Right cardiac atrium (tissue), 5 donors: Measurements from ENCODE around the gene EHMT1. TPM values are rescaled to one million over a fixed set of nuclear protein-coding genes. Genes with fewer than 3 reads are reported as not detected.
A peak's percentile ranks its signal among the peaks of the same experiment; 100 is the strongest.

Experiments used
- ATAC-seq, 2 donors: fragments of 200-7000 bp; cut with Tn5 transposase; one replicate each; pipeline versions ENCODE4 v1.8.0 to v1.9.1; 2020; ENCODE audit warnings: moderate library complexity in 2 of 2, mild to moderate bottlenecking in 1 of 2
- DNase-seq, 3 donors: peaks; one replicate each; pipeline ENCODE4 v3.0.0-alpha.2; 2020
- H3K27ac ChIP-seq: one replicate; pipeline ENCODE4 v1.5.1; 2013; ENCODE audit warnings: mild to moderate bottlenecking, low read length, control low read depth, moderate library complexity
- H3K27me3 ChIP-seq: one replicate; pipeline ENCODE4 v1.6.1; 2013; ENCODE audit not compliant: control insufficient read depth, insufficient read depth
- H3K4me1 ChIP-seq: one replicate; pipeline ENCODE4 v1.6.1; 2013; ENCODE audit warnings: low read length; ENCODE audit not compliant: control insufficient read depth, insufficient read depth
- H3K4me3 ChIP-seq: one replicate; pipeline ENCODE4 v1.5.1; 2013; ENCODE audit warnings: low read length, control low read depth
- H3K9me3 ChIP-seq: one replicate; pipeline ENCODE4 v1.6.1; 2013; ENCODE audit warnings: low read length; ENCODE audit not compliant: control insufficient read depth
- WGBS: extraction: QIAGEN DNeasy Blood & Tissue Kit; methylation state at CpG from one replicate; pipeline ENCODE4 v1.1.7; 2013; 5-methylcytosine and 5-hydroxymethylcytosine counted together
- intact Hi-C, 4 donors: fragments of 100-400 bp; cut with DNase I; formaldehyde crosslinking; loops; one replicate each; pipeline versions ENCODE4 v1.11.0 to v1.14.0; 2022 to 2023
- polyA plus RNA-seq: library from polyadenylated mRNA; stranded (reverse); fragments of 200-250 nt; gene quantifications from one replicate; pipeline ENCODE4 v1.2.3, GENCODE V29; 2013
- total RNA-seq, 4 donors: library from RNA; stranded (reverse); fragmentation: NEBNext Ultra II Directional; extraction: Animal tissue kit (Norgen Biotek cat#: 25700); gene quantifications; one replicate each; pipeline ENCODE4 v1.2.1, GENCODE V29; 2021
- donor health status: healthy with polysubstance abuse.
- donor health status: DM: no; HTN: yes; CAD: no.
- donor health status: DM: no; HTN: no; CAD: no.
- donor health status: DM: no; HTN: yes; CAD: no; lungs with severe emphysema.
- donor health status: DM: yes; HTN: yes; CAD: no.

EHMT1 gene
- total and polyA plus RNA-seq, 5 donors, result 23.3 to 38.6 (median 36.0) TPM

DNA sequence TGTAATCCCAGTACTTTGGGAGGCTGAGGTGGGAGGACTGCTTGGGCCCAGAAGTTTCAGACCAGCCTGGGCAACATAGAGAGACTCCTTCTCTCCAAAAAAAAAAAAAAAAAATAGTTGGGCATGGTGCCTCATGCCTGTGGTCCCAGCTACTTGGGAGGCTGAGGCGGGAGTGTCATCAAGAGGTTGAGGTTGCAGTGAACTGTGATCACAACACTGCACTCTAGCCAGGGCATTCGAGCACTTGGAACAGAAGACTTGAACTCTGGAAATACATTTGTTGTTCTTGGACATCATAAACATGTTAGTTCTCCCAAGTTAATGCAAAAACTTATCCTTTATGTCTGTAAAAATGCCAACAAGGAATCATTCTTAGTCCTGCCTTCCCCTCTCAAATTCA is 29.6 kb downstream of the EHMT1 start:
- intact Hi-C loops, result no loop called here
- Histone ChIP-seq H3K27ac (no peak overlapping the region), H3K4me3 (no peak overlapping the region), H3K4me1 (no peaks in the 10 kb centered on the region), H3K27me3 (no peaks in the 10 kb centered on the region), H3K9me3 (no peaks in the 10 kb centered on the region)
- DNase-seq (no peak), ATAC-seq (no peak)
- 74% methylated on average over 2 of the region's 2 CpGs for WGBS

DNA sequence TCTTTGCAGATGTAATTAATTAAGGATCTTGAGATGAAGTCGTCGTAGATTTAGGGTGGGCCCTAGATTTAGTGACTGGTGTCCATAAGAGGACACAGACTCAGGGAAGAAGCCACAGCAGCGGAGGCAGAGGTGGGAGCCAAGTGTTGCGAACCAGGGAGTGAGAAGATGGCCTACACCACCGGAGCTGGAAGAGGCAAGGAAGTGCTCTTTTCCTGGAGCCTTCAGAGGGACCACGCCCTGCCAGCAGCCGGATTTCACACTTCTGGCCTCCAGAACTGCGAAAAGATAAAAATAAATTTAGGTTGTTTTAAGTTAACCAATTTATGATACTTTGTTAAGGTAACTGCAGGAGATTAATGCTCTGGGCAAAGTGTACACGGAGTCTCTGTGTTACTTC is 30.7 kb downstream of the EHMT1 start:
- H3K9me3 ChIP-seq, result no peaks in the 10 kb centered on the region
- WGBS, result 64% methylated on average over 9 of the region's 9 CpGs
- H3K4me1 ChIP-seq, result no peaks in the 10 kb centered on the region
- no peaks in the 10 kb centered on the region for H3K27me3 ChIP-seq
- intact Hi-C loops, result no loop called here
- no peak for DNase-seq
- peak in 1 of 2 donors; percentile 55 for ATAC-seq
- no peak overlapping the region for H3K4me3 ChIP-seq
- H3K27ac ChIP-seq, result no peak overlapping the region

DNA sequence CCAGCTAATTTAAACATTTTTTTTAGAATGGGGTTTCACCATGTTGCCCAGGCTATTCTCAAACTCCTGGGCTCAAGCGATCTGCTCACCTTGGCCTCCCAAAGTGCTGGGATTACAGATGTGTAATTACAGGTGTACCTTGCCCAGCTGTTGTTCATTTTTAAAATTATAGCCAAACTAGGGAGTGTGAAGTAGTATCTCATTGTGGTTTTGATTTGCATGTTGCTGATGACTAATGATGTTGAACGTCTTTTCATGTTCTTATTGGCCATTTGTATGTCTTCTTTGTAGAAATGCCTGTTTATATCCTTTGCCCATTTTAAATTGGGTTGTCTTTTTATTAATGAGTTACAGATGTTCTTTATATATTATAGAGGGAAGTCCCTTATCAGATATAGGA is 31.5 kb downstream of the EHMT1 start:
- H3K27ac ChIP-seq, result no peak overlapping the region
- no peaks in the 10 kb centered on the region for H3K9me3 ChIP-seq
- no peak for DNase-seq
- WGBS, result 96% methylated on average over 2 of the region's 2 CpGs
- H3K4me3 ChIP-seq, result no peak overlapping the region
- no peaks in the 10 kb centered on the region for H3K4me1 ChIP-seq
- intact Hi-C loops, result no loop called here
- H3K27me3 ChIP-seq, result no peaks in the 10 kb centered on the region
- ATAC-seq, result no peak

DNA sequence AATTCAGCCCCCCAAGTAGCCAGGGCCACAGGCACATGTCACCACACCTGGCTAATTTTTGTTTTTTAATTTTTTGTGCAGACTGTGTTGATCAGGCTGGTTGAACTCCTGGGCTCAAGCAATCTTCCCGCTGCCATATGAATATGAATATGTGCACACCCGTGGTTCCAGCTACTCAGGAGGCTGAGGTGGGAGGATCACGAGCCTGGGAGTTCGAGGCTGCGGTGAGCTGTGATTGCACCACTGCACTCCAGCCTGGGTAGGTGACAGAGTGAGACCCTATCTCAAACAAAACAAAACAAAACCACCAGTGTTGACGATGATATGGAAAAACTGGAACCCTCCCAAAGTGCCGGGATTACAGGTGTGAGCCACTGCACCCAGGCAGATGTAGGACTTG is 32.0 kb downstream of the EHMT1 start:
- intact Hi-C loops, result no loop called here
- DNase-seq (no peak), ATAC-seq (no peak)
- H3K4me1 ChIP-seq, result no peaks in the 10 kb centered on the region
- WGBS, result 95% methylated on average over 7 of the region's 7 CpGs
- H3K27me3 ChIP-seq, result no peaks in the 10 kb centered on the region
- H3K27ac ChIP-seq, result no peak overlapping the region
- no peaks in the 10 kb centered on the region for H3K9me3 ChIP-seq
- H3K4me3 ChIP-seq, result no peak overlapping the region

- Histone ChIP-seq H3K27ac (no peak overlapping the region), H3K9me3 (no peaks in the 10 kb centered on the region), H3K4me1 (no peaks in the 10 kb centered on the region), H3K27me3 (no peaks in the 10 kb centered on the region), H3K4me3 (no peak overlapping the region)
- ATAC-seq (no peak), DNase-seq (no peak)
- whole genome bisulfite sequencing, result 97% methylated on average over 6 of the region's 6 CpGs
- intact Hi-C loops, result no loop called here
These were observed 37.6 kb downstream of the EHMT1 start for GRCh38 chr9:137656416-137656815.

DNA sequence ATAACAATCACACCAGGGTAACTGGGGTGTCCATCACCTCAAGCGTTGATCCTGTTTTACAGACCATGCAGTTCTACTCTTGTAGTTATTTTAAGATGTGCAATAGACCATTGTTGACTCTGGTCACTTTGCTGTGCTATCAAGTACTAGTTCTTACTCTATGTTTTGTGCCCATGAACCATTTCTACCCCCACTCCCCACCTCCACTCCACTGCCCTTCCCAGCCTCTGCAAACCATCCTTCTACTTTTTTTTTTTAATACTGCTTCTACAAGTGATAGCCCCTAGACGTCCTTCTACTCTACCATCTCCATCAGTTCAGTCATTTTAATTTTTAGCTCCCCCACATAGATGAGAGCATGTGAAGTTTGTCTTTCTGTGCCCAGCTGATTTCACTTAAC is 38.8 kb downstream of the EHMT1 start:
- 85% methylated on average over 2 of the region's 2 CpGs for WGBS

DNA sequence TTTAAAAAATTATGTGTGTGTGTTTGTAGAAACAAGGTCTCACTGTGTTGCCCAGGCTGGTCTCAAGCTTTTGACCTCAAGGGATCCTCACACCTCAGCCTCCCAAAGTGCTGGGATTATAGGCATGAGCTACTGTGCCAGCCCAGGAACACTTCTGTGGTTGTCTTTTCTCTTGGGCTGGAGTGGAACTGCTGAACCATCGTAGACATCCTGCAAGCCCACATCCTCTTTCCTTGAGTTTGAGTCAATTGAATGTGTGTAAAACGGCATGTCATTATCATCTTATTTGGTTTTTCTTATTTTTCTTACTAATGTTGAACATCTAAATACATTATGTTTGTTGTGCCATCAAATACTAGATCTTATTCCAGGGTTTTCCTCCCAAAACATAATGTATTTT is 40.0 kb downstream of the EHMT1 start:
- intact Hi-C loops, result no loop called here
- H3K27me3 ChIP-seq, result no peaks in the 10 kb centered on the region
- no peak overlapping the region for H3K4me3 ChIP-seq
- ATAC-seq (no peak), DNase-seq (no peak)
- H3K4me1 ChIP-seq, result no peaks in the 10 kb centered on the region
- no peaks in the 10 kb centered on the region for H3K9me3 ChIP-seq
- H3K27ac ChIP-seq, result no peak overlapping the region
- 86% methylated on average over 2 of the region's 2 CpGs for WGBS

More for the DNA sequence above, 38.8 kb downstream of the EHMT1 start:
- ATAC-seq (no peak), DNase-seq (no peak)
- Histone ChIP-seq H3K9me3 (no peaks in the 10 kb centered on the region), H3K4me3 (no peak overlapping the region), H3K27me3 (no peaks in the 10 kb centered on the region), H3K4me1 (no peaks in the 10 kb centered on the region), H3K27ac (no peak overlapping the region)
- intact Hi-C loops, result no loop called here

- intact Hi-C loops, result no loop called here
- no peak overlapping the region for H3K4me3 ChIP-seq
- ATAC-seq (peak in 1 of 2 donors; percentile 31), DNase-seq (no peak)
- no peaks in the 10 kb centered on the region for H3K27me3 ChIP-seq
- H3K9me3 ChIP-seq, result no peaks in the 10 kb centered on the region
- no peak overlapping the region for H3K27ac ChIP-seq
- H3K4me1 ChIP-seq, result no peaks in the 10 kb centered on the region
- WGBS, result 55% methylated on average over 4 of the region's 4 CpGs
These were observed 41.3 kb downstream of the EHMT1 start for GRCh38 chr9:137660144-137660543.

DNA sequence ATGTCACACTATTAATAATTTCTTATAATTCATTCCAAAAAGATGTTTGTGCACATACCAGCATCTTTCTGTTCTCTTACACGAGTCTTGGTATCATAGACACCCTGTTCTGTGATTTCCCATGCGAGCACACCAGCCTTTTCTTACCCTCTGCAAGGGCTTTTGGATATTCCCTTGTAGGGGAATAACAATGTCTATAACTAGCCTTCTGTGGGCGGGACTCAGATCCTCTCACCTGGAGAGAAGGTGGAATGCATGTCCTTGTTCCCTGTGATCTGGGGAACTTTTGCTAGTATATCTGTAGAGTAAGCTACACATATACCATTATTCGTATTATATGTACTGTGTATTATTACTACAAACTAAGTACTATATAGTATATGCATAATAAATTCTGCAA is 44.8 kb downstream of the EHMT1 start:
- no peak overlapping the region for H3K4me3 ChIP-seq
- H3K9me3 ChIP-seq, result no peaks in the 10 kb centered on the region
- 93% methylated on average over 4 of the region's 4 CpGs for WGBS
- H3K4me1 ChIP-seq, result peaks cover 9% of the 10 kb centered on the region
- ATAC-seq (no peak), DNase-seq (no peak)
- no peak overlapping the region for H3K27ac ChIP-seq
- intact Hi-C loops, result no loop called here
- H3K27me3 ChIP-seq, result no peaks in the 10 kb centered on the region

DNA sequence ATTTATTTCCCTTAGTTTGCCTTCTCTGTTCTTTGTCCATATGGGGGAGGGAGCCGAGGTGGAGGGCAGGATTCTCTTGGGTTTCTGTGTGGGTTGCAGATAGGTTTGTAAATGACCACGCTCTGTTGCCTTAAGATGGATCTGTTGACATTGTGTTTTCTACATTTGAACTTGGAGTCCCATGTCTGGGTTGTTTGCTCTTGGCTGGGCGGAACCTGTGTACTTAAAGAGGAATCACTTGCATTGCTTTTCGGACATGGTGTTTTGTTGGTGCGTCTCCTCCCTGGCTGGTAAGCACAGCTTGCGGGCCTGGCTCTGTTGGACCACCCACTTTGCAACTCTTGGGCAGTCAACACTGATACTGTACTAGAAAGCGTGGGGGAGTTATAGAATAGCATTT is 45.9 kb downstream of the EHMT1 start:
- peaks cover 9% of the 10 kb centered on the region for H3K4me1 ChIP-seq
- no peak for ATAC-seq
- no peak overlapping the region for H3K27ac ChIP-seq
- no peak for DNase-seq
- H3K4me3 ChIP-seq, result no peak overlapping the region
- no peaks in the 10 kb centered on the region for H3K9me3 ChIP-seq
- no peaks in the 10 kb centered on the region for H3K27me3 ChIP-seq
- 84% methylated on average over 7 of the region's 7 CpGs for WGBS
- intact Hi-C loops, result no loop called here

DNA sequence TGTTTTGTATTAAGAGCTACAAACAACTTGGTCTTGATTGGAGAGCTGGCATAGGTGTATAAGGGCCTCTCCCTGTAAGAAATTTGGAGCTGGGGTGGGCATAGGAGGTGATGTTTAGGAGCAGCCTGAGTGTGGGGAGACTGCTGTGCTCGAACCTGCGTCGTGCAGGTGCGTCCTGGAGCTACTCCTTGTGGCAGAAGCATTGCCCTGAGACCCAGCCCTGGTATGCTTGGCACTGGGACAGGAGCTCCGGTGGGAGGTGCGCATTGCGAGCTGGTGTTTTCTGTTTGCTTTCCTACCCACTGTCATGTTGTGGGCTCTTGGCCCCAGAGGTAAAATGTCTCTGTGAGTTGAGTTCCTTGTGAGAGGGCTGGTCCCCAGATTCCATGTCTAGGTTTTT is 46.4 kb downstream of the EHMT1 start:
- intact Hi-C loops, result no loop called here
- Histone ChIP-seq H3K9me3 (no peaks in the 10 kb centered on the region), H3K27me3 (no peaks in the 10 kb centered on the region), H3K27ac (no peak overlapping the region), H3K4me3 (no peak overlapping the region), H3K4me1 (peaks cover 9% of the 10 kb centered on the region)
- ATAC-seq (no peak), DNase-seq (no peak)
- 92% methylated on average over 7 of the region's 7 CpGs for WGBS

- DNase-seq, result peak in 1 of 3 donors; percentile 62
- WGBS, result 82% methylated on average over 18 of the region's 18 CpGs
- ATAC-seq, result no peak
- peaks cover 14% of the 10 kb centered on the region for H3K4me1 ChIP-seq
- H3K4me3 ChIP-seq, result no peak overlapping the region
- H3K27ac ChIP-seq, result no peak overlapping the region
- intact Hi-C loops, result no loop called here
- H3K9me3 ChIP-seq, result no peaks in the 10 kb centered on the region
- H3K27me3 ChIP-seq, result no peaks in the 10 kb centered on the region
These were observed 47.1 kb downstream of the EHMT1 start for GRCh38 chr9:137665697-137666512.
